ENCODE results near the gene TCF7L1.
A peak's percentile ranks its signal among the peaks of the same experiment; 100 is the strongest.
"Not testable (repeated sequence)": the region's sequence is repeated elsewhere in the genome, so short reads cannot be mapped to it uniquely, and the experiment has no call there.

TCF7L1 gene

GRCh38 chr2:85342156-85342555, 209.0 kb downstream of the TCF7L1 start:
- Mint-ChIP-seq H3K27ac (no peak overlapping the region), H3K36me3 (peaks cover 11% of the 10 kb centered on the region), H3K9me3 (ENCODE audit: low read depth) (no peaks in the 10 kb centered on the region), H3K4me3 (no peak overlapping the region), H3K4me1 (ENCODE audit: low read depth) (no peaks in the 10 kb centered on the region), H3K27me3 (no peaks in the 10 kb centered on the region)

GRCh38 chr2:85343207-85343895, 210.2 kb downstream of the TCF7L1 start:
- not testable (repeated sequence) for H3K27me3 Mint-ChIP-seq; H3K27ac Mint-ChIP-seq; H3K4me3 Mint-ChIP-seq; H3K4me1 Mint-ChIP-seq (ENCODE audit: low read depth); H3K9me3 Mint-ChIP-seq (ENCODE audit: low read depth)
- H3K36me3 Mint-ChIP-seq: peaks cover 11% of the 10 kb centered on the region

GRCh38 chr2:85344356-85344954, 211.3 kb downstream of the TCF7L1 start:
- no peak overlapping the region for H3K4me3 Mint-ChIP-seq
- no peaks in the 10 kb centered on the region for H3K27me3 Mint-ChIP-seq
- H3K4me1 Mint-ChIP-seq (ENCODE audit: low read depth): no peaks in the 10 kb centered on the region
- peaks cover 11% of the 10 kb centered on the region for H3K36me3 Mint-ChIP-seq
- H3K9me3 Mint-ChIP-seq (ENCODE audit: low read depth): no peaks in the 10 kb centered on the region
- no peak overlapping the region for H3K27ac Mint-ChIP-seq

- Mint-ChIP-seq H3K27ac (no peak overlapping the region), H3K4me1 (ENCODE audit: low read depth) (peaks cover 3% of the 10 kb centered on the region), H3K9me3 (ENCODE audit: low read depth) (no peaks in the 10 kb centered on the region), H3K4me3 (no peak overlapping the region), H3K36me3 (peaks cover 11% of the 10 kb centered on the region), H3K27me3 (no peaks in the 10 kb centered on the region)
These were observed 214.4 kb downstream of the TCF7L1 start for GRCh38 chr2:85347599-85347998.

GRCh38 chr2:85353876-85354285, 220.7 kb downstream of the TCF7L1 start:
- Mint-ChIP-seq H3K36me3 (peaks cover 13% of the 10 kb centered on the region), H3K4me1 (ENCODE audit: low read depth) (peaks cover 47% of the 10 kb centered on the region)

GRCh38 chr2:85354286-85355072, 221.3 kb downstream of the TCF7L1 start, which contains the start of the genes ELMOD3 and RETSAT:
TSS of gene ELMOD3 (plus strand) at chr2:85354769. CDS start at chr2:85357199, 2,430 bp downstream.
TSS of gene RETSAT (minus strand) at chr2:85354528. CDS start at chr2:85354507, 21 bp downstream.
- Mint-ChIP-seq H3K27ac (peak within 1 kb of the TSS; percentile 99), H3K4me3 (peak within 1 kb of the TSS; percentile 100), H3K36me3 (peaks cover 15% of the 10 kb centered on the region), H3K27me3 (no peaks in the 10 kb centered on the region), H3K4me1 (ENCODE audit: low read depth) (peaks cover 50% of the 10 kb centered on the region), H3K9me3 (ENCODE audit: low read depth) (no peaks in the 10 kb centered on the region)

More at GRCh38 chr2:85353876-85354285, 220.7 kb downstream of the TCF7L1 start:
- H3K27ac Mint-ChIP-seq: peak overlapping the region; percentile 99
- no peaks in the 10 kb centered on the region for H3K27me3 Mint-ChIP-seq
- no peaks in the 10 kb centered on the region for H3K9me3 Mint-ChIP-seq (ENCODE audit: low read depth)
- peak overlapping the region; percentile 100 for H3K4me3 Mint-ChIP-seq

- Mint-ChIP-seq H3K4me1 (ENCODE audit: low read depth) (peaks cover 50% of the 10 kb centered on the region), H3K4me3 (peak overlapping the region; percentile 100)
These were observed 221.8 kb downstream of the TCF7L1 start for GRCh38 chr2:85355073-85355410.

GRCh38 chr2:85355521-85355920, 222.3 kb downstream of the TCF7L1 start:
- Mint-ChIP-seq H3K27ac (no peak overlapping the region), H3K36me3 (peaks cover 13% of the 10 kb centered on the region), H3K27me3 (no peaks in the 10 kb centered on the region), H3K4me1 (ENCODE audit: low read depth) (peaks cover 50% of the 10 kb centered on the region), H3K9me3 (ENCODE audit: low read depth) (no peaks in the 10 kb centered on the region), H3K4me3 (peak overlapping the region; percentile 100)

More at GRCh38 chr2:85355073-85355410, 221.8 kb downstream of the TCF7L1 start:
- Mint-ChIP-seq H3K36me3 (peaks cover 13% of the 10 kb centered on the region), H3K9me3 (ENCODE audit: low read depth) (no peaks in the 10 kb centered on the region), H3K27me3 (no peaks in the 10 kb centered on the region), H3K27ac (peak overlapping the region; percentile 99)

GRCh38 chr2:85356186-85356585, 223.0 kb downstream of the TCF7L1 start:
- Mint-ChIP-seq H3K27me3 (no peaks in the 10 kb centered on the region), H3K36me3 (peaks cover 13% of the 10 kb centered on the region), H3K4me1 (ENCODE audit: low read depth) (peaks cover 50% of the 10 kb centered on the region), H3K4me3 (no peak overlapping the region), H3K27ac (no peak overlapping the region), H3K9me3 (ENCODE audit: low read depth) (no peaks in the 10 kb centered on the region)

- Mint-ChIP-seq H3K27me3 (no peaks in the 10 kb centered on the region), H3K9me3 (ENCODE audit: low read depth) (no peaks in the 10 kb centered on the region), H3K27ac (no peak overlapping the region), H3K4me1 (ENCODE audit: low read depth) (peaks cover 46% of the 10 kb centered on the region), H3K36me3 (peaks cover 16% of the 10 kb centered on the region), H3K4me3 (peak overlapping the region; percentile 36)
These were observed 224.5 kb downstream of the TCF7L1 start for GRCh38 chr2:85357736-85358135.
